HG03565 (cell line): ENCODE results near the gene VPS36.
"Not testable (repeated sequence)": the region's sequence is repeated elsewhere in the genome, so short reads cannot be mapped to it uniquely, and the experiment has no call there.

Experiments used
- ATAC-seq: cut with Tn5 transposase; IDR thresholded peaks from one replicate; pipeline ENCODE4 v1.9.1; 2021; ENCODE audit warnings: mild to moderate bottlenecking, moderate library complexity; ENCODE audit not compliant: unreplicated experiment

Gene VPS36

DNA sequence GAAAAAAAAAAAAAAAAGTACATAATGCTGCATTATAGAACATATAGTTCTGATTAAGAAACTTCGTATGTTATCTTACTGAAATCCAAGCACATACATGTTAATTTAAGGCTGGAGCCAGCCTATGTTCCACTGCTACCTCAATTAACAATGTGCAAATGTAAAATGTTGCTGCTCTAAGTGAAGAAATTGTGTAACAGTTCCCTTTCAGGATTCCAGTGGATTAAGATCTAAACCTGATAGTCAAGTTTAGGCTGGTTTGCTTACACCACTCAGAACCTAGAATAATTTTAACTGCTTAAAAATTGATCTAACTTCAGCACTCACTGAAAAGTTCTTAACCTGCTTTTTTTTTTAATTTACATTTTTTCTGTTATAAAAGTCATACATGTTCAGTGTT is 4.2 kb downstream of the VPS36 start:
- ATAC-seq = no peak

GRCh38 chr13:52432456-52432855 is 18.0 kb downstream of the VPS36 start:
- no peak for ATAC-seq

- ATAC-seq = no peak
Measured at GRCh38 chr13:52428295-52428694, 22.1 kb downstream of the VPS36 start.

DNA sequence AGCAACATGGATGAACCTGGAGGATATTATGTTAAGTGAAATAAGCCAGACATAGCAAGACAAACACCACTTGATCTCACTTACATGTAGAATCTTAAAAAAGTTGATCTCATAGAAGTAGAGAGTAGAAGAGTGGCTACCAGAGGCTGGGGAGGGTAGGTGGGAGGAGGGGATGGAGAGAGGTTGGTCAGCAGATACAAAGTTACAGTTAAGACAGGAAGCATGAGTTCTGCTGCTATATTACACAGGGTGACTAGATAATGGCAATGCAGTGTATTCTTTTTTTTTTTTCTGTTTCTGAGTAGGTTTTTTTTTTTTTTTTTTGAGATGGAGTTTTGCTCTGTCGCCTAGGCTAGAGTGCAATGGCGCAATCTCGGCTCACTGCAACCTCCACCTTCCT is 29.2 kb downstream of the VPS36 start:
- no peak for ATAC-seq

GRCh38 chr13:52419080-52419479 is 31.4 kb downstream of the VPS36 start:
- ATAC-seq = no peak

GRCh38 chr13:52414963-52415362 is 35.5 kb downstream of the VPS36 start:
- ATAC-seq = no peak

DNA sequence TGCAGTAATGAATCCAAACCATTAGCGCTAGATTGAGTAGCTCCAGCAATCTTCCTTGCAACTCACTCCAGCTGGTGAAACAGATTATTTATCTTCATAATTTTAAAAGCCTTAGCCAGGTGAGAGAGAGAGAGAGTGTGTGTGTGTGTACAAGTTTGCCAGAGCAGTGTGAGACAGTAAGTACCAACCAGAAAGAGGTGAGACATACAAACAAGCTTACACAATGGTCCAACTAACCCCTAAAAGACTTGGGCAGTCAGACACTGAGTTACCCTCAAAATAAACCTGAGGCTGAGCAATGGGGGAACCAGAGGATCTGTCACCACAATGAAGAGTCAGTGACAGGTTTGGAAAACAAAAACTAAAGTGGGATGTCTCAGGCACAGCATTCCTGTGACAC is 36.4 kb downstream of the VPS36 start:
- ATAC-seq = no peak

GRCh38 chr13:52412128-52412527 is 38.3 kb downstream of the VPS36 start:
- ATAC-seq = no peak

GRCh38 chr13:52411629-52412028 is 38.8 kb downstream of the VPS36 start:
- peak; percentile 61 for ATAC-seq

GRCh38 chr13:52408071-52408658 is 42.3 kb downstream of the VPS36 start:
- not testable (repeated sequence) for ATAC-seq

DNA sequence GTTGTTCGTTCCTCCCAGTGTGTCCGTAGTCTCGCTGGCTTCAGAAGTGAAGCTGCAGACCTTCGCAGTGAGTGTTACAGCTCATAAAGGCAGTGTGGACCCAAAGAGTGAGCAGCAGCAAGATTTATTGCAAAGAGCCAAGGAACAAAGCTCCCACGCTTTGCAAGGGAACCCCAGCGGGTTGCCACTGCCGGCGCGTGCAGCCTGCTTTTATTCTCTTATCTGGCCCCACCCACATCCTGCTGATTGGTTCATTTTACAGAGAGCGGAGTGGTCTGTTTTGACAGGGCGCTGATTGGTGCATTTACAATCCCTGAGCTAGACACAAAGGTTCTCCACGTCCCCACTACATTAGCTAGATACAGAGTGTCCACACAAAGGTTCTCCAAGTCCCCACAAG is 43.0 kb downstream of the VPS36 start:
- ATAC-seq = not testable (repeated sequence)

- ATAC-seq = no peak
Measured at GRCh38 chr13:52406629-52407028, 43.8 kb downstream of the VPS36 start.

GRCh38 chr13:52405767-52406494 is 44.5 kb downstream of the VPS36 start, which contains the start of gene THSD1:
THSD1 (minus strand) TSS chr13:52406172; CDS start chr13:52402600, 3,572 bp downstream.
- ATAC-seq = no peak

- no peak for ATAC-seq
Measured at GRCh38 chr13:52405369-52405766, 45.1 kb downstream of the VPS36 start.

DNA sequence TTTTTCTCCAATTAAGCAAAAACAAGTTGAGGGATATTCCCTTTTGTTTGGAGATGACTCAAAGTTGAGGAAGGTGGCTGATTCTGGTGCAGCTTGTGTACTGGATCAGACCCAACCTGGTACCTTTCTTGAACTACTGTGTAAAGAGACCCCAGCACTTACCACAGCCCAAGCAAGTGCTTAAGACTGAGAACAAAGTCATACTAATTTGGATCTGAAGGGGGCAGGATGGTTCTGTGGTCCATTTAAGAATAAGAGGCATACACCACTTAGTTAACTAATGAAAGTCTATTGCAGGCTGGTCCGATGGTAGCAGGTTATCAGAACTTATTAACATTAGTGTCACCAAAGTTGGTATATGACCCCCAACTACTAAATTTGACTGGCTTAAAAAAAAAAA is 50.7 kb downstream of the VPS36 start:
- no peak for ATAC-seq

- ATAC-seq = no peak
Measured at GRCh38 chr13:52399046-52399445, 51.4 kb downstream of the VPS36 start.

GRCh38 chr13:52395704-52396103 is 54.7 kb downstream of the VPS36 start:
- no peak for ATAC-seq

GRCh38 chr13:52394586-52394985 is 55.8 kb downstream of the VPS36 start:
- ATAC-seq = no peak

DNA sequence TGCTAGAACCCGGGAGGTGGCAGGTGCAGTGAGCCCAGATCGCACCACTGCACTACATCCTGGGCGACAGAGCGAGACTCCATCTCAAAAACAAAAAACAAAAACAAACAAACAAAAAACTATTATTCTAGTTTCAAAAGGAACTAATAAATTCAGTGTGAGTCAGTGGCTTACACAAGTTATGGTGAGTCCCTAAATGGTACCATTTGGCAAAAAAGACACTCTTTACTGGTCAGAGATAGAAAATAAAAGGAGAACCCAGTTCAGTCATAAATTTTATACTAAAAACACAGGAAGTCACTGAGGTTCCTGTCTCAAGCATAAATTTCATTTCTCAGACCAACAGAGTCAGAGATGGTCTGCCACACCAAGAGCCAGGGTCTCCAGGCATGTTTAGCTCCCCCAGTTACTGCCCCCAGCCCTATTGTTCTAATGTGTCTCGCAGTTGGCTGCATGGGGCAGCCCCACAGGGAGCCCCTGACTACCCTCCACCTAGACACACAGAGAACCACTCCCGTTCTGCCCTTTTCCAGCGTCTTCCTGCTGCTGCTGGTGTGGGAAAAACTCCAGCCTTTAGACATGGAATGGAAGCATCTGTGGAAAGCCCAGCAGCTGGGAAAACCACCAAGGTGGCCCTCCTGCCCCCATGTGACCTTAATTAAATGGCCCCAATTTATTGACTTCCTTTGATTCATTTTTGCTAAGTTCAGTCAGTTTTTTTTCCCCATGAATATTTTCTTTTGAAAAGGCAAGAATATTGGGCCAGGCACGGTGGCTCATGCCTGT is 56.7 kb downstream of the VPS36 start:
- ATAC-seq = no peak

DNA sequence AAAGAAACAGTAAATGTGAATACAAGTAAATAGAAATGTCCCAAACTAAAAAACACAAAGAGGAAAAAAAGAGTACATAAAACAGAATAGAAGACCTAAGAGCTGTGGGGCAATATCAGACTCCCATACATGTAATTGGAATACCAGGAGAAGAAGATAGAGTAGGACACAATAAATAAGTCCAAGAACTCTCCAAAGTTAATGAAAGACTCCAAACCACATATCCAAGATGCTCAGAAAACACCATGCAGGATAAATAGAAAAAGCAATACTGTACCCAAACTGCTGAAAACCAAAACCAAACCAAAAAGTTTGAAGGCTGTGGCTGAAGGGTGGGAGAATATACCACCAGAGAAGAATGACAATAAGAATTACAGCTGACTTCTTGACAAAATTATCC is 62.7 kb downstream of the VPS36 start:
- no peak for ATAC-seq

GRCh38 chr13:52385870-52386269 is 64.6 kb downstream of the VPS36 start:
- ATAC-seq = no peak

DNA sequence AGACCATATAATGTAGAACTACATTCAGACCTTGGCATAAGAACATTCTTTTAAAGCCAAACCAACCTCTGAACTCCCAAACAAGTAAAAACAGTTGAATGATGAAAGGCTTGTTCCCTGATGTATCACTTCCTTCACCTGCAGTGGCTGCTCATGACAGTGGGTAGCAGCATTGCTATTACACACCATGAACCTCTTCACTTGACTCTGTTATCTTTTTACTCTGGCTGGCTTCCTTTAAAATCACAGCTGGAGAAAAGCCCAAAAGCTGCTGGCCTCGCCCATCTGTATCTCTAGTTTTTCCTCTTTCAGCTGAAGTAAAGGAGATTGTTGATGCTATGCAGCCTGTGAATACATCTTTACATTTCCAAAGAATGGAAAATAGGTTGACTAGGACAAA is 67.1 kb downstream of the VPS36 start:
- no peak for ATAC-seq
